ENCODE data around the gene KLHL4.
"Not testable (repeated sequence)": the region's sequence is repeated elsewhere in the genome, so short reads cannot be mapped to it uniquely, and the experiment has no call there.

Gene KLHL4

GRCh38 chrX:87663421-87663820, 145.8 kb downstream of the KLHL4 start:
- DNase-seq, result no peak

DNA sequence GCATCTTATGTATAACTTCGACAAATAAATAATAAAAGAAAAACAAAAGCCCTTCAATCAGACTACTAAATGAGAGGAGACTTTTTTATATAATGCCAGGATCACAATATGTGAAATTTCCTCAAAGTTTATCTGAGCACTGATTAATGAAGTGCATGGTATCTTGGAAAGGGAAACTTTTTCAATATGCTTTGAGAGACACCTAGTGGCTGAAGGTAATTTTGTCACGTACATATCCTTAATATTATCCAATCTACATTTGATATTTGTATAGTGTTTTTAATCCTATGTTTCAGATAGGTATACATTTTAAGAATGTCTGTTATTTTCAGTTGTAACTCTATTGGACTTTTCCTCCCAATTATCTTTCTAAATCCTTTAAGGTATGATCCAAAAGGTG, 146.8 kb downstream of the KLHL4 start:
- DNase-seq, result peak; percentile 51

DNA sequence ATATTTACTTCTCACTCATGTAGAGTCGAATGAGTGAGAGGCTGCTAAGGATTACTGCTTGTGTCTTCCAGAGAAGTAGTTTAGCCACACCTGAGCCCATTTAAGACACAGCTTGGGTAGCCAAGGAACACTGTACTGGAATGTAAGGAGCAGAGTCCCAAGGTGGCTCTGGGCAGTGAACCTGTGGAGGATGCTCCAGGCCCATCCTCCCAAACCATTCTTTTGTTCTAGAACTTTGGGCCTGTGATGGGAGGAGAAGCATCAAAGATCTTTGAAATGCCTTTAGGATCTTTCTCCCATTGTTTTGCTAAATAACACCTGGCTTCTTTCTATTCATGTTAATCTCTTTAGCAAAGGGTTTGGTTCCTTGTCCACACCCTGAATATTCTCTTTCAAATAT, 162.2 kb downstream of the KLHL4 start:
- DNase-seq, result no peak

DNA sequence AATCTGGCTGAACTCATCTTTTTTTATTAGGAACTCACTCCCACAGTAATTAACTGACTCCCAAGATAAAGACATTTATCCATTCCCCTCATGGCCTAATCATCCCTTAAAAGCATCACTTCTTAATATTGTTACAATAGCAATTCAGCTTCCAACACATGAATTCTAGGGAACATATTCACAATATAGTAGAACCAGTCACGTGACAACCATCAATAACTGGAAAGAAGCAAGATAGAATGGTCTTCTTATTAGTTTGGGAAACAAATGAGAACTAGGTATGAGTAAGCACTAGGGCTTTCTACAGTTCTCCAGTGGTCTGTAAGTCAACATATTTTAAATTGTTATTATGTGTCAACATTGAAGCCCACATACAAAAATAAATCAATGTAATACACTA, 170.1 kb downstream of the KLHL4 start:
- no peak for DNase-seq

DNA sequence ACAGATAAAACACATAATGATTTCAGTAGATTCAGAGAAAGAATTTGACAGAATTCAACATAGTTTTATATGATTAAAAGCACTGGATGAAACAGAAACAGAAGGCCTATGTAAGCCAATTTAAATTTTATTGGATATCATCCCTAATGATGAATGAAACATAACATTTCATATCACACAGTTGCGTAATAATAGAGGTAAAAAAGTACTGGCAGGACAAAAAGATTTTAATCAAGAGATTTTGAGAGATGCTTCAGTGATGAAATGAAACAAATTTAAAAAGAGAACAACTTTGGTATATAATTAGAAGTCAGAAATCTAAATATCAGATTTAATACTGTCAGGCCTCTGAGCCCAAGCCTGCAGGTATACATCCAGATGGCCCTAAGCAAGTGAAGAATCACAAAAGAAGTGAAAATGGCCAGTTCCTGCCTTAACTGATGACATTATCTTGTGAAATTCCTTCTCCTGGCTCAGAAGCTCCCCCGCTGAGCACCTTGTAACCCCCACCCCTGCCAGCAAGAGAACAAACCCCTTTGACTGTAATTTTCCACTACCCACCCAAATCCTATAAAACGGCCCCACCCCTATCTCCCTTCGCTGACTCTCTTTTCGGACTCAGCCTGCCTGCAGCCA, 170.6 kb downstream of the KLHL4 start:
- DNase-seq, result not testable (repeated sequence)

- not testable (repeated sequence) for DNase-seq
Observed at GRCh38 chrX:87689218-87689617, 171.6 kb downstream of the KLHL4 start.

DNA sequence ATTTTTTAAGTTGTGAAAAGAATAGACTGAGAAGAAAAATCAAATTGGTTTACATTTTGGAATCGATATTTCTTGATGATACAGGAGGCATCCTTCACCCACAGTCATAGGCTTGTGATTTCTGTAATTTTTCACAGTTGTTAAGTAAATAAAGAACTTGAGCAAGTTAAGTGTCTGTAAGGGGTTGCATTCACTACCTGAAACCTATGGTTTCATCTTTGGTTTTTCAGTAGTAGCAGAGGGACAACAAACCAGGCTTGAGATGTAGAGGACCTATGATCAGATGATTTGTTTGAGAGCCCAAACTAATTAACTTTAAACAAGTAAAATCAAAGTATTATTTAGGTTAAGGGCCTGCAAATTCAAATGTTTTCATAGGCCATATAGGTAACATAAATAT, 175.6 kb downstream of the KLHL4 start:
- DNase-seq, result no peak

GRCh38 chrX:87697409-87697808, 179.8 kb downstream of the KLHL4 start:
- no peak for DNase-seq

DNA sequence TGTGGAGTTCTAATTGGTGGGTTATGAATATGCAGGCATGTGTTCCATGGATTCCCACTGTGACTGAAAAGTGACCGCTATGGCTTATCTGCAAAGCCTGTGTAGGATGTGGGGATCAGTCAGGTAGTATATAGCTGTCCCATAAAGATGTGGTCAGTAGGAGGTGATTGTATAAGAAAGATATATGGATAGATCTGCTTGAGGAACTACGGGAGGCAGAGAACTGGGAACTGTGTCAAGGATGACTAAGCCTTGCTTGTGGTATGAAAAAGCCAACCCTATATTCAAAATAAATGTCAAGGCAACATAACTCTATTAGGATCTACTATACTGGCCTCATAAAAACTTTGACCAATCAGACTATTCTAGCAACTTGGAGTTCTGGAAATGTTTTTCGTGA, 185.2 kb downstream of the KLHL4 start:
- DNase-seq, result no peak

DNA sequence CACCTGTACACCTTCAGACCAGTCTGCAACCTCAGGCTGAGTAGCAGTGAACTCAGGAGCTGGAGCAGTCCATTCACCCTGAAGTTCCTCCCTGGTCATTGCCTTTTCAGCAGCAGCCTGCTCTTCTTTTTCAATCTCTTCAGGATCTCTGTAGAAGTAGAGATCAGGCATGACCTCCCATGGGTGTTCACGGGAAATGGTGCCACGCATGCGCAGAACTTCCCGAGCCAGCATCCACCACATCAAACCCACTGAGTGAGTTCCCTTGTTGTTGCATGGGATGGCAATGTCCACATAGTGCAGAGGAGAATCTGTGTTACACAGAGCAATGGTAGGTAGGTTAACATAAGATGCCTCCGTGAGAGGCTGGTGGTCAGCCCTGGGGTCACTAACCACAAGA, 185.9 kb downstream of the KLHL4 start:
- not testable (repeated sequence) for DNase-seq

DNA sequence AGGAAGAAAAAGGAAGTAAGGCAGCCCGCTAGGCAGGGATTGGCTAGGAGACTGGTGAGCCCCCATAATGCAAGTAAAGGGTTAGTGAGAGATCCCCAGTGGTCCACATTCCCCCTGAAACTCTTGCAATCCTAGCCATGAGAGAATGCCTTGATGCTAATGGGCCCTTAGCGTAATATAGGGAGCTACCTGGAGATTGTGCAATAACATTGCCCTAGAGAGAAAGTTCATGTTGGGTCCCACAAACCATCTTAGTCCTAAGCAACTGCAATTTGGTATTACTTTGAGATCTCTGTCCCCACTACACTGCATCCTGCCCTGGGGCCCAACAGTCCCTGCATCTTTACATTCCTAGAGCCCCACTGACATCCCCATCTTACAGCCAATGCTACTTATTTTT, 188.5 kb downstream of the KLHL4 start:
- no peak for DNase-seq

DNA sequence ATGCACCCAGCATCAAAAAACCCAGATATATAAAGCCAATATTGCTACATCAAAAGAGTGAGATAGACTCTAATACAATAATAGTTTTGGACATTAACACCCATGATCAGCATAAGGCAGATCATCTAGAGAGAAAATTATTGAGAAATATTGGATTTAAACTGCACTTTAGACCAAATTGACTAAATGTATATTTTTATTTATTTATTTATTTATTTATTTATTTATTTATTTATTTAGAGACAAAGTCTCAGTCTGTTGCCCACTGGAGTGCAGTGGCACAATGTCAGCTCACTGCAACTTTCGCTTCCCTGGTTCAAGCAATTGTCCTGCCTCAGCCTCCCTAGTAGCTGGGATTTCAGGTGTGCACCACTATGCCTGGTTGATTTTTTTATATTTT, 193.0 kb downstream of the KLHL4 start:
- no peak for DNase-seq

All from NCI-H748 treated with DMSO at 0.1 percent for 48 hours (cell line).